Stimulated activated CD4-positive, alpha-beta T cell treated with anti-CD3 and anti-CD28 coated beads, Interleukin-15, amount 100 ng/mL, for 24 hours (primary cell): ENCODE results near the gene ARL5C.
"Not testable (repeated sequence)": the region's sequence is repeated elsewhere in the genome, so short reads cannot be mapped to it uniquely, and the experiment has no call there.

Experiments used
- DNase-seq: peaks from one replicate; pipeline ENCODE4 v3.0.0-alpha.2; 2020

The ARL5C gene

DNA sequence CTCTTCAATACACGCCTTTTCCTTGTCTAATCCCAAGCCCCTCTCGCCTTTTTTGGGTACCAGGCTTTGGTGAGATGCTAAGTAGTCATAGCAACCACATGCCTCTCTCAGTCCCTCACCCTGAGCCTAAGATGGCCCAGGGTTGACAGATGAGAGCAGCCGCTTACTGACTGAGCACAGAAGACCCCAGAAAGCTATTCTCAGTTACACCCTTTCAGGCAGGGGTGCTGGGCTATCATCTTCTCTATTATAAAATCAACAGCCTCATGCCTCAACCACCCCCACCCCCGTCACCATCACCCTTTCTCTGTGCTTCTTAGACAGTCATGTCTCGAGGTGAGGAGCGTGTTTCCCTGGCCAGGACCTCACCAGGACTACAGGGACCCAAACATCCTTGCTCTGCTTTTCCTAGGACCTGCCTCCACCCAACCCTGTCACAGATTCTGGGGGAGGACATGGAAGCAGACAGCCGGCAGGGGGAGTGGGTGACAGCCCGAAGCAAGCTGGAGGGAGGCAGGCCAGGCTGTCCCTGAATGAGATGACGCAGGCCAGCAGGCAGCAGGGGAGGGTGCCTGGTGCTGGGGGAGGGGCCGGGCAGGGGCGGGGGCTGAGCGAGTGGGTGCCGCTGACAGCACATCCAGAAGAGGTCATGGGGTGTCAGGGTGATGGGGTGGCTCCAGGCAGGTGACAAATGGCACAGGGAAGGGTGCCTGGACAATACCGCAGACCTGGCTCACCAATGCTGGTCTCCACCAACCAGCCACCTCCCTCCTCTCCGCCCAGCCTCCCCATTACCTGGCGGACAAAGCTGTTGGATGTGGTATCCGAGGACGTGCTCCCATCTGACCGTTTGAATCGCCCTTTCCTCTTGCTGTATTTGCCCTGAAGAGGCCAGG lies 28.4 kb upstream of the ARL5C start:
- no peak for DNase-seq

DNA sequence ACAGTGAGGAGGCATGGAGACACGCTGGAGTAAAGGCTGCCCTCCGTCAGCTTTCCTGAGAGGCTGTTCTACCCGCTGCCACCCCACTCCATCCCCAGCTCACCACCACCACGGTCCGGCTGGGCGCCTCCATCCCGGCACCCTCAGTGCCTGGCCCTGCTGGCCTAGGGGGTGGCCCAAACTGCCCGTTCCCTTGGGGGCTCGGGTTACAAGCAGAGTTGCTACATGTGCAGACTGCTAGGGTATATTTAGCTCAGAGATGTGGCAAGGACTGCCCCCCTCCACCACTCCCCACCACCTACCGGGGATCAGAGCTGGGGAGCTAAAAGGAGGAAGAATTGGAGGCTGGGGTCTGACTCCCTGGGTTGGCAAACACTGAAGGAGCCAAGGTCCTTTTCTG lies 27.4 kb upstream of the ARL5C start:
- DNase-seq = no peak

DNA sequence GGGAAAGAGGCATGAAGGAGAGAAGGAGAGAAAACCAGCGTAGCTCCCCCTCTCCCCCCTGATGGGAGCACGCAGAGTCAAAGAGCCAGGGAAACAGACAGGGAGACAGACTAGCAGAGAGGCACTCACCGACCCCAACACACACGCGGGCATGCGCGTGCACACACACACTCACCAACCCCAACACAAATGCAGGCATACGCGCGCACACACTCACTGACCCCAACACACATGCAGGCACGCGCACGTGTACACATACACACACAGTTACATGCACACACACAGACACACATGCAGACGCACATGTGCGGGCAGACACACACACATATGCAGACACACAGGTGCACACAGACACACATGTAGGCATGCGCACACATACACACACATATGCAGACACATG lies 26.9 kb upstream of the ARL5C start:
- no peak for DNase-seq

DNA sequence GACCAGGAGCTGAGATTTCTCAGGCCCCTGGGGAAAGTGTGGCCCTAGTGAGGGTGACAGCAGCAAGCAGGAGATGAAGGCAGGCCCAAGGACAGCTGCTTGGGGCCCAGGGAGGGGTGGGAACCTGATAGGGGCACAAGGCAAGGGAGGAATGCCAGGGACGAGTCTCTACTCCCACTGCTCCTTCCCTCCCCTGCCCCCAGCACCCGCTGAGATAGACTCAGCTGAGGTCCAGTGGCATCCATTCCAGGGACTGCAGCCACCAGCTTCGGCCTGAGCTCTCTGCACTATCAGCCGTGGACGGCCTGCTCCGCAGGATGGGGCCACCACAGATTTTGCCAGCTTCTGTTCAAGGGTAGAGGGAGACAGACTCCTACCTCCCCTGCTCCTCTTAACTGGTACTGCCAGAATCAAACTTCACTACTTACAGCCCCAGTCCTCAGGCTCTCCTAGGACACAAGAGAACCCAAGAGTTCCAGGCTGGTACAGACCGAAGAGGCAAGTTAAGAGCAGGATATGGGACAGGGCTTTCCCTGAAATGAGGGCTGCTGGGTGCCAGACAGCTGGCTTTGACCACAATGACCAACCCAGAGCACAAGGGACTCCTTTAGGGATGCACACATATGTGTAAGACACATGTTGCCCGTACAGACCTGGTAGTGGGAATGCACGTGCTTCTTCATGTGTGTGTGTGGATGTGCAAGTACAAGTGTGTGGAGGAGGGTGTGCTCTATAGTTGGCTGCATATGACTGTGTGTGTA lies 26.0 kb upstream of the ARL5C start:
- DNase-seq = no peak

DNA sequence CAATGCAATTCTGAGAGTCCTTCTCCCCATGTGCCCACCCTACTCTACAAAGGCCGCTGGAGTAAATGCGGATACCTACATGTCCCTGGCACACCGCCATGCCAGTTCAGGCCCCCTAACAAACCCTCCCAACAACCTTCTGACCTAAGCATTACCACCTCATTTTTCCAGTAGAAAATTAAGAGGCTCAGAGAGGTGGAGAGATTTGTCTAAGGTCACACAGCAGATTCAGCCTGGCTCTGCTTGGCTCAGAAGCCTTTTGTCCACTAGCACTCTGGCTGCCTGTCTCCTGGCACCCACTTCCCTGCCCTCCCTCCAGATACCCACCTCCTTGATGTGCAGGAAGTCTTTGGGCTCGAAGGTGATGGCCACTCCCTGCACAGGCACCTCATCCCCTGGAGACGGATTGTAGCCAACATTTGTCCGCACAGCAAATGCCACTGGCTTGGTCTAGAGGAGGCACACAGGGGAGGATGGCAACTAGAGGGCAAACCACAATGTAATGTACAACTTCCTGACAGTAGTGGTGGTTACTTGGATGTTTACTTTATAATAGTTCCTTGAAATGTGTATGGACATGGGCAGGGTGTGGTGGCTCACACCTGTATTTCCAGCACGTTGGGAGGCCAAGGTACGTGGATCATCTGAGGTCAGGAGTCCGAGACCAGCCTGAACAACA lies 21.3 kb upstream of the ARL5C start:
- DNase-seq = no peak

DNA sequence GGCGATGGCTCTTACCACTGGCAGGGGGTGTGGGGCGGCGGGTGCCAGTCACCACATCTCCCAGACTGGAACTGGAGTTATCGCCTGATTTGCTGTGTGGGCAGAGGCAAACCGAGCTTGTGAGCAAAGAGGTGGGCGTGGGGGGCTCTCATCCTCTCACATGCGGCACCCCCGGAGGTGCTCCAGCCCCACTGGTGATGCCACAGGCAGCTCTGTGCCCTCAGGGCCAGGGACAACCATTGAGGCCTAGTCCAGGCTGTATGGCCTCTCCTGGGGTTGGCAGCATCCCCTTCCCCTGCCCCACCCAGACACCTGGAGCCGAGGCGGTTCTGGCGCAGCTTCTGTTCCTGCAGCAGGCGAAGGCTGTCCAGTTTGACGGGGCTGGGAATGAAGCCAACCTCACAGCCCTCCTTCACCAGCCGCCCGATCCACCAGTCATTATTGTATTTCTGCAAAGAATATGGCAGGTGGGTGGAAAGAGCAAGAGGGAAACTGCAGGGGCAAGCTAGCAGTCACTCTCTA lies 20.6 kb upstream of the ARL5C start:
- DNase-seq = no peak

DNA sequence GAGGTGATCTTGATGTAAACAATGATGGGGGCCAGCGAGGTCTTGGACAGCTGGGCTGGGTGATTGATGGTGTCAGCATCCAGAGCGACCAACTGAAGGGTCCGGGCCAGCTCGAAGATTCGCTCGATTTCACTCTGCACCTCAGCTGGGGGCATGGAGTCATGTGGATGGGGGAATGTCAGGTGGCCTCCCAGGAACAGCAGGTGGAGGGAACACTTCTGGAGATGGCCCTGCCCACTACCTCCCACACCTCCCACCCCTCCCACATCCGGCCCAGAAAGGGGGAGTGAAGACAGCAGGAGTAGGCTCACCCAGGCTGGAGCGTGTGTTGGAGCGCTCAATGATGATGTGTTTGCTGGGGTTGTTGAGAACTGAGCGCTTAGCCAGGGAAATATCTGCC lies 17.8 kb upstream of the ARL5C start:
- DNase-seq = no peak

DNA sequence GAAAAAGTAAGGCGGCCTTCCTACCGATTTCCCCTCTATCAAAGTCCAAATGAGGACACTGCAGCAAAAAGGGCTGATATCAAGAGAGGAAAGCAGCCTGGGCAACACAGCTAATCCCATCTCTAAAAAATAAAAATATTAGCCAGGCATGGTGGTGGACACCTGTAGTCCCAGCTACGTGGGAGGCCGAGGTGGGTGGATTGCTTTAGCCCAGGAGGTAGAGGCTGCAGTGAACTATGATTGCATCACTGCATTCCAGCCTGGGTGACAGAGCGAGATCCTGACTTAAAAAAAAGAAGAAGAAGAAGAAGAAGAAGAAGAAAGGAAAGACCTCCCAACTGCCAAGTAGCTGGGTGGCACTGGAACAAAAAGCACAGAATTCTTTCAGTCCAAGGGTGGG lies 17.1 kb upstream of the ARL5C start:
- DNase-seq = no peak

DNA sequence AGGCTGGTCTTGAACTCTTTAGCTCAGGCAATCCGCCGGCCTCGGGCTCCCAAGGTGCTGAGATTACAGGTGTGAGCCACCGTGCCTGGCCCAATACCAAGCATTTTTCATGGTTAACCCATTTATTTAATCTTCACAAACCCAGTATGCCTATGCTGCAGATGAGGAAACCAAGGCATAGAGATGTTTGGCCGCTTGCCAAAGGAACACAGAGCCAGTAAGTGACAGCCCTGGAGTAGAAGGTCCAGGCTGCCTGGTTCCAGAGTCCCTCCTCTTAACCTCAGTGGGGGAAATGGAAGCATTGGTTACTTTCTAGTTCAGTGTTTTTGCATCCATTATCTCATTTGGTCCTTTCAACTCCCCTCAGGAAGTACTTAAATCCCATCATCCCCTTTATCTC lies 15.3 kb upstream of the ARL5C start:
- no peak for DNase-seq

DNA sequence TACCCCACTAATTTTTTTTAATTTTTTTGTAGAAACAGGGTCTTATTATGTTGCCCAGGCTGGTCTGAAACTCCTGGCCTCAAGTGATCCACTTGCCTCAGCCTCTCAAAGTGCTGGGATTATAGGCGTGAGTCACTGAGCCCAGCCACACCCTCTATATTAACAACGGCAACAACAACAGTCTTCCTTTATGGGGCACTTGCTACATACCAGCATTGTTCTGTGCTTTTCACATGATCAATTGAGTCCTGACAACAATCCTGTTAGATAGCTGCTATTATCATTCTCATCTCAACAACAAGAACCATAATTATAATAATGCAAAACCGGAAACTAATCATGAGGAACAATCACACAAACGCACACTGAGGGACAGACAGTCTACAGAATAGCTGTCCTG lies 12.6 kb upstream of the ARL5C start:
- DNase-seq = no peak

DNA sequence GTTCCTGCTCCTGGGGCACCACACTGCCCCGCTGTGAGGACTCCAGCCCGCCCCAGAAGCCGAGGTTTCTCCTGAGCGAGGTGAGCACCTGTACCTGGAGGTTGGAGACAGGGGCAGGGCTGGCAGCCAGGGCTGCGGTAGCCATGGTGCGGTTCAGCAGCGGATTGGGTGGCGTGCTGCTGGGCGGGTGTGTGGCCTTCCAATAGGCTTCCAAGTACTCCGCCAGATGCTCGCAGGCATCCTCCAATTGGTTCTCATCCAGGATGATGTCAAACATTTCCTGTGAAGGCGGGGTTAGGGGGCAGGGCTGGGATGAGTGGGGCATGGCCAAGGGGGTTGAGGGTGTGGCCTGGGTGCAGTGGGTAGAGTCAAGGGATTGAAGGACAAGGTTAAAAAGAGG lies 11.3 kb upstream of the ARL5C start:
- peak; percentile 41 for DNase-seq

DNA sequence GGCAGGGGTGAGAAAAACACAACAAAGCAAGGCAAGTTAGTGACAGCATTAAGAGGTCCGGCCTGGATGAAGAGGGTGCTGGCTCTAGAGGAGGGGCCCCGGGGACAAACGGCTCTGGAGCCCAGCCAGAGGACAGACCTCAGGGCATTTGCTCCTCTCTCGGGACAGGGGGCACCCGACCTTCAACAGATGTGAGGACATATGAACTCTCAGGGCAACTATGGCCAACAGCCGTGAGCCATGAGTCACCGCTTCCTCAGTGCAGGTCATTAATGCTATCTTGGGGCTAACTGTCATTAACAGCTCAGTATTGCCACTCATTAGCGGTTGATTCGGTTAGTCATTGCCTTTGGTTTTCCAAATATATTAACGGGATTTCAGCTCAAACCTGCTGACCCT lies 9.7 kb upstream of the ARL5C start:
- DNase-seq = no peak

DNA sequence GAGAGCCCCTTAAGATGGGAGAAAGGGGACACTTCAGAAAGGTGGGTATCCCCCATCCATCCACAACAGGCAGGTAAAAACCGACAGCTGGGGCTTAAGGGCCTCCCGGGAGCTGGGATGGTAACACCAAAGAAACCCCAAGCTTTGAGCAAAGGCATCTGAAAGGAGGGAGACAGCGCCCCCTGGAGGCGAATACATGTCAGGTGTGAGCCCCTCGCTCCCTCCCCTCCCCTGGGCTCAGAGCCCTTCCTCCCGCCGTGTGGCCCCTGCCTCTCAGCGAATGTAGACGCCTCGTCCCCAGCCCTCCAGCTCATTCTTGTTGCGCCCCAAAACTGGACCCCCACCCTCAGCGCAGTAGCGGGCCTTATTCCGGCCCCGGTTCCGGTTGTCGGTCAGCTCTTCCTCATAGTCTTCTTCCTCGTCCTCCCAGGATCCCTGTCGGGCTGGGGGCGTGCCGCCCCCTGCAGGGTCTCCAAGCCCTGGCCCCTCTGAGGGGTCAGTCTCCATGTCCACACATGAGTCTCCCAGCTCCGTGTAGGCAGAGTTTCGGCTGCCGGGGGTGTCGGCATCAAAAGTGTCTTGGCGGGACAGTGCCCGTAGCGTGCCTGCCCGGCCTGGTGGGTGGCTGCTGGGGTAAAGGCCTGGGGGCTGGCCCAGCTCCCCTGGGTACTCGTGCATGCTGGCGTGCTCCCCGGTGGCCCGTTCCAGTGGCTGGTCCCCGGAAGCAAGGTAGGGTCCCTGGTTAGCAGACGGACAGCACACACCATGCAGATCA lies 9.1 kb upstream of the ARL5C start:
- peak; percentile 83 for DNase-seq

DNA sequence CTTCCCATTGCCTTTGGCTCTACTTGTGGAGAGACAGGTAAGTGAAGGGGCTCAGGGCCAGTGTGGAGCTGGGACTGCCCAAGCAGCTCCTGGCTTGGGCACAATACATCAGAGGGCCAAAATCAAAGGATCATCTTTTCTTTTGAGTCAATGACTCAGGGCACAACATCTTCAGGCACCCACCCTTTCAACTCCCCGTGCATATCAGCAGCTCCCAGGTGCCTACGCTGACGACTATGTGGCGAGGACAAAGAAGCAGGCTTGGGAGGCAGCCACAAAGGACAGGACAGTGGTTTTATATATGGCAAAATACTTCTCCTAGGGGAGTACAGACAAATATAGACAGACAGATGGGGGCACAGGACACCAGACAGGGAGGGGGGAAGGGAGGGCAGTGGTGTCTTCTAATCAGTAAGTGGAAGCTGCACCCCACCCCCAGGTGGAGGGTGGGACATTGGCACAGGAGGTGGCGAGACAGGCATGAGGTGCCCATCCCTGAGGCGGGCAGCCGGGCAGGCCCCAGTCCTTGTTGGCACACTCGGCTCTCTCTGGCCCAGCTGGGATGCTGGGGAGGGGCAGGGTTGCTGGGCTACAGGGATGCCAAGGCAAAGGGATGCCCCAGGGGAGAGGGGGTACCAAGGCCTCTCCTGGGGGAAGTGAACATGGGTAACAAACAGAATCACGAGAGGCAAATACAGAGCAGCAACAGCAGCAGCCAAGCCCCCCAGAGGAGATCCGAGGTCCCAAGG lies 7.7 kb upstream of the ARL5C start:
- no peak for DNase-seq

DNA sequence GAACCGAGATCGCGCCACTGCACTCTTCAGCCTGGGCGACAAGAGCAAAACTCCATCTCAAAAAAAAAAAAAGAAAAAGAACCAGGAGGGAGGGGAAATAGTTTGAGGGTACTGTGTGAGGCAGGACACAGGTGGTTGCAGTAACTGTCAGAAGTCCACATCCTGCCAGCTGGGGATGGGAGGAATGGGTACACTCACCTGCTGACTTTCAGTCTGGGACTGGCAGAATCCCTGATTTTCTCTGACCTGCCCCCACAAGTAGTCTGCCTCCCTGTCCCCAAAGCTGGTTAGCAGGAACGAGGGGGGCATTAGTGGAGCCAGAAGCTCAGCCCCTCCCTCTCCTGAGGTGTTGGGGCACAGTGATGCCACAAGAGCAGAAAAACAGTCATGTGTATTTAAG lies 7.1 kb upstream of the ARL5C start:
- no peak for DNase-seq

DNA sequence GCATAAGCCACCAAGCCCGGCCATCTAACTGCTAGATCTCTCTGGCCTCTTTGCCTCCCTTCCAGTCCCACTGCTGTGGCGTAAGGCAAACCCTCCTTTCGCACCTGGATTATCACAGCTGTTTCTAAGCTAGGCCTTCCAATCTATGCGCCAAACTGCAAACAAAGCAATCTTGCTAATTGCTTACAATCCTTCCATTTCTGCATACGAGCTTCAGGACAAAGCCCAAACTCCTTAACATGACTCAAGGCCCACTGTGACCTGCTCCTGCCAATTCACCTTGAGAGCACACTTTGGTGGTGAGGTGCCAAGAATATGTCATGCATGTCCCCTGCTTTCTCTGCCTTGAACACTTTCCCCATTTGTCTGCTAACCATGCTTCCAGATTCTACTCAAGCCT lies 6.0 kb upstream of the ARL5C start:
- DNase-seq = no peak

DNA sequence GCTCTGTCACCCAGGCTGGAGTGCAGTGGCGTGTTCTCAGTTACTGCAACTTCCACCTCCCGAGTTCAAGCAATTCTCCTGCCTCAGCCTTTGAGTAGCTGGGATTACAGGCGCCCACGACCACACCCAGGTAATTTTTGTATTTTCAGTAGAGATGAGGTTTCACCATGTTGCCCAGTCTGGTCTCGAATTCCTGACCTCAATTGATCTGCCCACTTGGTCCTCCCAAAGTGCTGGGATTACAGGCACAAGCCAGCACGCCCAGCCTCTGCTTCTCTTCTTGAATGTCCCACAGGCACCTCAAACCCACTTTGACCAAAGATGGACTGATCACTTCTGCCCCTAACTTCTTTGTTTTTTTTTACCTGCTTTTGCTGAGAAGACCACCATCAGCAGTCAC lies 4.6 kb upstream of the ARL5C start:
- DNase-seq = no peak

DNA sequence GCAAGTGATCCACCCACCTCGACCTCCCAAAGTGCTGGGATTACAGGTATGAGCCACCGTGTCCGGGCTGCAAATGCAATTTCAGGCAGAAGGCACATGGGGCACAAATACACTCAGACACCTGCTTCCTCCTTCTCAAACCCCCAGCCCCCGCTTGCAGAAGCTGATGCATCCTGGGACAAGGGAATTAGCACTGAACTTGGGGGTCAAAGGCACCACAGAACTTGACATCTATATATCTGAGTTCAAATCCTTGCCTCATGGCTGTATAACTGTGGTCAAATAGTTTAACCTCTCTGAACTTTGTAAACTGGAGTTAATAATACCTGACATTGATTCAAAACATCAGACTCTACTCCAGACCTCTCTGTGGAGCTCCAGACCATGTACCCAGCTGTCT lies 4.1 kb upstream of the ARL5C start:
- DNase-seq = no peak

DNA sequence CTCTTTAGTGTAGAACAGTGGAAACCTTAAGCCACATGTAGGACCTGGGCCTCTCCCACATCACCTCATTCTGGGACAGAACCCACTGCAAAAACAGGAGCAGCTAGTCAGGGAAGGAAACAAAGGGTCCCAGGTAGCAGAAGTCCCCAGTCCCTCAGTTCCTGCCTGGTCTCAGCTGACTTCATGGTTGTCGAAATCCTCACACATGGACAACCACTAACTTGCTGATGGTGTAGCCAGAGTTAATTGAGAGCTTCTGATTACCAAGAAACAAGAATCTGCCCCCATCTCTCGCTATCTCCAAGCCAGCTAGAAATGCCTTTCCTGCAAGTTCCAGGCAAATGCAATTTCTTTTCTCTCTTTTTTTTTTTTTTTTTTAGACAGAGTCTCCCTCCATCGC lies 3.6 kb upstream of the ARL5C start:
- no peak for DNase-seq

DNA sequence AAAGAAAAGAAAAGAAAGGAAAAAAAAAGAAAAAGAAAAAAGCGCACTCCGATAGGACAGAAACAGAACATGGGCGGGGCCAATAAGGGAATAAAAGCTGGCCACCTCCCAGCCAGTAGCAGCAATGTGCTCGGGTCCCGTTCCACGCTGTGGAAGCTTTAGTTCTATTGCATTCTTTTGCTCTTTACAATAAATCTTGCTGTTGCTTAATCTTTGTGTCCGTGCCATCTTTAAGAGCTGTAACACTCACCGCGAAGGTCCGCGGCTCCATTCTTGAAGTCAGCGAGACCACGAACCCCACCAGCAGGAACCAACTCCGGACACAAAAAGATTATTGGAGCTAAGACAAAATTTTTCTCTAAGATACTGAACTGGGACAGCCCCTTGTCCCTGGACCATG lies 3.1 kb upstream of the ARL5C start:
- no peak for DNase-seq

DNA sequence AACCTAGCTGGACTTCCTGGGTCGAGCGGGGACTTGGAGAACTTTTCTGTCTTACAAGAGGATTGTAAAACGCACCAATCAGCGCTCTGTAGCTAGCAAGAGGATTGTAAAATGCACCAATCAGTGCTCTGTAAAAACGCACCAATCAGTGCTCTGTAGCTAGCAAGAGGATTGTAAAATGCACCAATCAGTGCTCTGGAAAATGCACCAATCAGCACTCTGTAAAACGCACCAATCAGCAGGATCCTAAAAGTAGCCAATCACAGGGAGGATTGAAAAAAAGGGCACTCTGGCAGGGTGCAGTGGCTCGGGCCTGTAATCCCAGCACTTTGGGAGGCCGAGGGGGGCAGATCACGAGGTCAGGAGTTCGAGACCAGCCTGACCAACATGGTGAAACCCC lies 2.5 kb upstream of the ARL5C start:
- DNase-seq = not testable (repeated sequence)

DNA sequence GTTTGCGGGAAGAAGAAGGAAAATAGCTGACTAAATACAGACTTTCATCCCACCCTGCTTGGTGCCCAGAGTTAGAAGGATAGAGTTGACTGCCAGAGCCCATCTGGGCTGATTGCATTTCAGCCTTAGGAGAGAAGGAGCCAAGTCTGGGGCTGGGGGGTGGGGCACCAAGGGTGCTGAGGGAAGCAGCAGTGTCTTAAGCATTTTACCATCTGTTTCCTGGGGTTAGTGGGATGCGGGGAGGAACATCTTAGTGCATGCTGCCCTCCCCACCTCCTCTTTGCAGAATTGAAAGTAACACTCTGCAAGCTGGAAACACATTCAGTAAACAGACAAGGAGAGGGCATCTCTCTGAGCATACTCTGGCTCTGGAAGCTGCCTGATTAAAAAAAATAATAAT lies 1.5 kb upstream of the ARL5C start:
- DNase-seq = no peak
